ENCODE data around the gene PMFBP1.
"Not testable (repeated sequence)": the region's sequence is repeated elsewhere in the genome, so short reads cannot be mapped to it uniquely, and the experiment has no call there.

The PMFBP1 gene

GRCh38 chr16:72076991-72077706, 94.8 kb downstream of the PMFBP1 start:
- H3K27ac ChIP-seq (ENCODE audit: low read depth, low read length); H3K4me1 ChIP-seq (ENCODE audit: control insufficient read depth, insufficient read depth, low read length); H3K27me3 ChIP-seq (ENCODE audit: control insufficient read depth, insufficient read depth, low read length); H3K4me3 ChIP-seq (ENCODE audit: low read depth, low read length); H3K9me3 ChIP-seq (ENCODE audit: control insufficient read depth, insufficient read depth, low read depth, low read length); H3K36me3 ChIP-seq (ENCODE audit: control insufficient read depth, insufficient read depth, low read length); H3K9ac ChIP-seq (ENCODE audit: low read length): not testable (repeated sequence)

GRCh38 chr16:72075067-72075466, 96.9 kb downstream of the PMFBP1 start:
- not testable (repeated sequence) for H3K4me3 ChIP-seq (ENCODE audit: low read depth, low read length); H3K27me3 ChIP-seq (ENCODE audit: control insufficient read depth, insufficient read depth, low read length); H3K9me3 ChIP-seq (ENCODE audit: control insufficient read depth, insufficient read depth, low read depth, low read length); H3K9ac ChIP-seq (ENCODE audit: low read length); H3K4me1 ChIP-seq (ENCODE audit: control insufficient read depth, insufficient read depth, low read length); H3K36me3 ChIP-seq (ENCODE audit: control insufficient read depth, insufficient read depth, low read length); H3K27ac ChIP-seq (ENCODE audit: low read depth, low read length)

- no peaks in the 10 kb centered on the region for H3K9me3 ChIP-seq (ENCODE audit: control insufficient read depth, insufficient read depth, low read depth, low read length)
- H3K27ac ChIP-seq (ENCODE audit: low read depth, low read length), result no peak overlapping the region
- no peaks in the 10 kb centered on the region for H3K27me3 ChIP-seq (ENCODE audit: control insufficient read depth, insufficient read depth, low read length)
- no peak overlapping the region for H3K4me3 ChIP-seq (ENCODE audit: low read depth, low read length)
- H3K36me3 ChIP-seq (ENCODE audit: control insufficient read depth, insufficient read depth, low read length), result no peaks in the 10 kb centered on the region
- no peak overlapping the region for H3K9ac ChIP-seq (ENCODE audit: low read length)
- H3K4me1 ChIP-seq (ENCODE audit: control insufficient read depth, insufficient read depth, low read length), result no peaks in the 10 kb centered on the region
Observed at GRCh38 chr16:72073560-72074230, 98.3 kb downstream of the PMFBP1 start.

- no peak overlapping the region for H3K4me3 ChIP-seq (ENCODE audit: low read depth, low read length)
- no peak overlapping the region for H3K27ac ChIP-seq (ENCODE audit: low read depth, low read length)
- H3K9ac ChIP-seq (ENCODE audit: low read length), result no peak overlapping the region
Observed at GRCh38 chr16:72072514-72073342, 99.2 kb downstream of the PMFBP1 start.

More at GRCh38 chr16:72072514-72073342, 99.2 kb downstream of the PMFBP1 start:
- Histone ChIP-seq H3K9me3 (ENCODE audit: control insufficient read depth, insufficient read depth, low read depth, low read length) (no peaks in the 10 kb centered on the region), H3K4me1 (ENCODE audit: control insufficient read depth, insufficient read depth, low read length) (no peaks in the 10 kb centered on the region), H3K27me3 (ENCODE audit: control insufficient read depth, insufficient read depth, low read length) (no peaks in the 10 kb centered on the region), H3K36me3 (ENCODE audit: control insufficient read depth, insufficient read depth, low read length) (no peaks in the 10 kb centered on the region)

Data from HUES6 (cell line).